GM23338 (cell line): ENCODE results near the gene CALY. TPM values are rescaled to one million over a fixed set of nuclear protein-coding genes. Genes with fewer than 3 reads are reported as not detected.

Experiments used
- ATAC-seq: fragments of 200-7000 bp; cut with Tn5 transposase; 3 replicates; pipeline ENCODE4 v1.9.1; 2020
- DNase-seq: peaks from one replicate; pipeline ENCODE4 v3.0.0-alpha.2; 2015; ENCODE audit warnings: low spot score
- H2AFZ ChIP-seq: fragments of 200-600 bp; sonication (generic); 2 replicates; pipeline ENCODE4 v1.8.0; 2016; ENCODE audit warnings: antibody characterized with exemption, mild to moderate bottlenecking, moderate library complexity
- H3F3A ChIP-seq: fragments of 200-600 bp; sonication (generic); replicated peaks from 2 replicates; pipeline ENCODE4 v1.8.0; 2017; ENCODE audit warnings: antibody characterized with exemption, mixed run types, low read depth
- H3K27ac ChIP-seq: fragments of 200-600 bp; sonication (generic); 2 replicates; pipeline ENCODE4 v1.6.1; 2016; ENCODE audit warnings: low read depth
- H3K27me3 ChIP-seq: fragments of 200-600 bp; sonication (generic); 2 replicates; pipeline ENCODE4 v1.8.0; 2016; ENCODE audit warnings: mild to moderate bottlenecking, mixed run types, moderate library complexity; ENCODE audit not compliant: insufficient read depth
- H3K36me3 ChIP-seq: fragments of 200-600 bp; sonication (generic); 2 replicates; pipeline ENCODE4 v1.8.0; 2016; ENCODE audit warnings: mild to moderate bottlenecking; ENCODE audit not compliant: insufficient read depth
- H3K4me1 ChIP-seq: fragments of 200-600 bp; sonication (generic); 2 replicates; pipeline ENCODE4 v1.8.0; 2016; ENCODE audit warnings: mild to moderate bottlenecking, moderate library complexity; ENCODE audit not compliant: insufficient read depth
- H3K4me2 ChIP-seq: fragments of 200-600 bp; sonication (generic); 2 replicates; pipeline ENCODE4 v1.7.1; 2017; ENCODE audit warnings: mixed run types
- H3K4me3 ChIP-seq: fragments of 200-600 bp; sonication (generic); 2 replicates; pipeline ENCODE4 v1.6.1; 2016; ENCODE audit warnings: mixed run types
- H3K79me2 ChIP-seq: fragments of 200-600 bp; sonication (generic); replicated peaks from 2 replicates; pipeline ENCODE4 v1.8.0; 2017; ENCODE audit warnings: mild to moderate bottlenecking; ENCODE audit not compliant: insufficient read depth
- H3K9me2 ChIP-seq: fragments of 200-600 bp; sonication (generic); 2 replicates; pipeline ENCODE4 v1.8.0; 2017; ENCODE audit not compliant: insufficient read depth
- H4K20me1 ChIP-seq: fragments of 200-600 bp; sonication (generic); replicated peaks from 2 replicates; pipeline ENCODE4 v1.8.0; 2017; ENCODE audit warnings: mild to moderate bottlenecking; ENCODE audit not compliant: insufficient read depth
- H3K27ac Mint-ChIP-seq: 2 replicates; pipeline ENCODE4 v1.8.0; 2020; ENCODE audit warnings: inconsistent platforms, mild to moderate bottlenecking, moderate library complexity, mixed read lengths
- H3K27me3 Mint-ChIP-seq: 3 replicates; pipeline ENCODE4 v1.8.0; 2022; ENCODE audit warnings: low read depth, mild to moderate bottlenecking, moderate library complexity, mixed read lengths, inconsistent platforms; ENCODE audit not compliant: insufficient read depth, poor library complexity
- H3K36me3 Mint-ChIP-seq: 3 replicates; pipeline ENCODE4 v1.8.0; 2021; ENCODE audit warnings: low read depth, mild to moderate bottlenecking, inconsistent platforms, moderate library complexity, mixed read lengths
- H3K4me1 Mint-ChIP-seq: 3 replicates; pipeline ENCODE4 v1.8.0; 2020; ENCODE audit warnings: mild to moderate bottlenecking, inconsistent platforms, mixed read lengths
- H3K4me3 Mint-ChIP-seq: 3 replicates; pipeline ENCODE4 v1.8.0; 2021; ENCODE audit warnings: moderate library complexity, mild to moderate bottlenecking, inconsistent platforms, mixed read lengths
- H3K9me3 Mint-ChIP-seq: 3 replicates; pipeline ENCODE4 v1.8.0; 2020; ENCODE audit warnings: moderate library complexity, mild to moderate bottlenecking, inconsistent platforms, mixed read lengths
- CREB1 ChIP-seq: fragments of 250-450 bp; sonication (Bioruptor Pico); IDR thresholded peaks from 2 replicates; pipeline ENCODE4 v1.5.0; 2020; ENCODE audit warnings: low read depth, mild to moderate bottlenecking, moderate library complexity
- CTCF ChIP-seq, 2 experiments: fragments of 200-600 bp in 1 of 2; sonication (generic) in 1 of 2; conservative IDR thresholded peaks; 2 replicates each; pipeline versions ENCODE4 v1.5.1 to v1.6.1; 2016 to 2017; ENCODE audit warnings: antibody characterized with exemption in 2 of 2, low read depth in 2 of 2, mild to moderate bottlenecking in 2 of 2, moderate library complexity in 1 of 2
- ETS1 ChIP-seq: IDR thresholded peaks from 2 replicates; pipeline ENCODE4 v1.6.1; 2016; ENCODE audit warnings: antibody characterized with exemption
- EZH2 ChIP-seq: fragments of 200-600 bp; sonication (generic); IDR thresholded peaks from one replicate; pipeline ENCODE4 v1.8.0; 2017; ENCODE audit warnings: antibody characterized with exemption, mild to moderate bottlenecking, low read depth; ENCODE audit not compliant: unreplicated experiment
- ZNF114 ChIP-seq: fragments of 250-450 bp; sonication (Bioruptor Pico); IDR thresholded peaks from 2 replicates; pipeline ENCODE4 v1.5.0; 2020; ENCODE audit warnings: mild to moderate bottlenecking, moderate library complexity
- ZNF462 ChIP-seq: fragments of 250-450 bp; sonication (Bioruptor Pico); IDR thresholded peaks from 2 replicates; pipeline ENCODE4 v1.5.0; 2020; ENCODE audit warnings: mild to moderate bottlenecking, moderate library complexity
- polyA plus RNA-seq: library from polyadenylated mRNA; unstranded; fragments of >200 nt; fragmentation: Nextera tagmentation; extraction: Ambion mirVana; gene quantifications from 2 replicates; pipeline ENCODE4 v1.2.1, GENCODE V29; 2016
- total RNA-seq: library from RNA; depleted of rRNA; stranded (reverse); fragments of >200 nt; shearing (Covaris generic); gene quantifications from 2 replicates; pipeline ENCODE4 v1.2.3, GENCODE V29; 2014

The CALY gene
- total and polyA plus RNA-seq, 2 experiments from 2014 or later: 1.0 to 8.0 TPM

- Mint-ChIP-seq H3K4me1 (no peaks in the 10 kb centered on the region; the same call in 2 of the 3 replicates), H3K27me3 (peaks cover 9% of the 10 kb centered on the region), H3K36me3 (peaks cover 23% of the 10 kb centered on the region), H3K9me3 (no peaks in the 10 kb centered on the region), H3K27ac (no peak overlapping the region), H3K4me3 (peak overlapping the region; percentile 17; the same call in 1 of the 3 replicates)
- no peaks in the 10 kb centered on the region; the same call in 1 of the 2 replicates for H3F3A ChIP-seq
- H3K27ac ChIP-seq: no peak overlapping the region
- peaks cover 6% of the 10 kb centered on the region; the same call in 1 of the 2 replicates for H3K27me3 ChIP-seq
- H3K9me2 ChIP-seq: no peaks in the 10 kb centered on the region
- no peak overlapping the region for H2AFZ ChIP-seq
- no peaks in the 10 kb centered on the region for H3K4me1 ChIP-seq
- no peak overlapping the region for H3K4me2 ChIP-seq
- 0 out of 2 replicates have a peak, but pooled peaks cover 4% of the 10 kb centered on the region for H3K79me2 ChIP-seq
- DNase-seq (no peak), ATAC-seq (no peak)
- no peak overlapping the region for H3K4me3 ChIP-seq
- TF ChIP-seq CREB1: no peak
- TF ChIP-seq EZH2: no peak
- no peak for TF ChIP-seq ZNF114
- TF ChIP-seq CTCF (conservative IDR thresholded peaks at IDR 0.05; ENCODE audit: low read depth in 2 of 2): no peak
- TF ChIP-seq ETS1: no peak
- H3K36me3 ChIP-seq: no peaks in the 10 kb centered on the region
- H4K20me1 ChIP-seq: no peaks in the 10 kb centered on the region; the same call in 1 of the 2 replicates
Measured at GRCh38 chr10:133358925-133359310, 22.2 kb upstream of the CALY start.

GRCh38 chr10:133358162-133358924, 21.6 kb upstream of the CALY start:
- Histone ChIP-seq H3F3A (peaks cover 3% of the 10 kb centered on the region; the same call in 1 of the 2 replicates), H3K27me3 (peaks cover 6% of the 10 kb centered on the region; the same call in 1 of the 2 replicates), H3K36me3 (no peaks in the 10 kb centered on the region), H2AFZ (no peak overlapping the region), H3K4me1 (no peaks in the 10 kb centered on the region), H3K4me3 (peak overlapping the region; percentile 30; the same call in 1 of the 2 replicates), H3K9me2 (no peaks in the 10 kb centered on the region), H3K4me2 (peak overlapping the region; percentile 43; the same call in 1 of the 2 replicates), H3K79me2 (0 out of 2 replicates have a peak, but pooled peaks cover 4% of the 10 kb centered on the region), H3K27ac (no peak overlapping the region), H4K20me1 (no peaks in the 10 kb centered on the region; the same call in 1 of the 2 replicates)
- DNase-seq (peak; percentile 60), ATAC-seq (peak; percentile 54)
- Mint-ChIP-seq H3K36me3 (peaks cover 21% of the 10 kb centered on the region), H3K4me3 (peak overlapping the region; percentile 17; the same call in 1 of the 3 replicates), H3K9me3 (no peaks in the 10 kb centered on the region), H3K27me3 (peaks cover 9% of the 10 kb centered on the region), H3K4me1 (no peaks in the 10 kb centered on the region; the same call in 2 of the 3 replicates), H3K27ac (no peak overlapping the region)
- TF ChIP-seq ETS1 (no peak), ZNF462 (CRISPR knock-in tag) (no peak), CTCF (conservative IDR thresholded peaks at IDR 0.05; ENCODE audit: low read depth in 2 of 2) (no peak)
